Metanephros (tissue), 2 donors: Measurements from ENCODE around the gene EXOC6. TPM values are rescaled to one million over a fixed set of nuclear protein-coding genes. Genes with fewer than 3 reads are reported as not detected.

Source experiments
- small RNA-seq: library from RNA; depleted of rRNA; stranded (forward); fragments of <200 nt; gene quantifications from one replicate; pipeline ENCODE3, GENCODE V24; 2014; ENCODE audit warnings: low replicate concordance
- total RNA-seq: library from RNA; depleted of rRNA; stranded (reverse); fragments of >200 nt; gene quantifications from one replicate; pipeline ENCODE4 v1.2.3, GENCODE V29; 2014

The EXOC6 gene, protein sequence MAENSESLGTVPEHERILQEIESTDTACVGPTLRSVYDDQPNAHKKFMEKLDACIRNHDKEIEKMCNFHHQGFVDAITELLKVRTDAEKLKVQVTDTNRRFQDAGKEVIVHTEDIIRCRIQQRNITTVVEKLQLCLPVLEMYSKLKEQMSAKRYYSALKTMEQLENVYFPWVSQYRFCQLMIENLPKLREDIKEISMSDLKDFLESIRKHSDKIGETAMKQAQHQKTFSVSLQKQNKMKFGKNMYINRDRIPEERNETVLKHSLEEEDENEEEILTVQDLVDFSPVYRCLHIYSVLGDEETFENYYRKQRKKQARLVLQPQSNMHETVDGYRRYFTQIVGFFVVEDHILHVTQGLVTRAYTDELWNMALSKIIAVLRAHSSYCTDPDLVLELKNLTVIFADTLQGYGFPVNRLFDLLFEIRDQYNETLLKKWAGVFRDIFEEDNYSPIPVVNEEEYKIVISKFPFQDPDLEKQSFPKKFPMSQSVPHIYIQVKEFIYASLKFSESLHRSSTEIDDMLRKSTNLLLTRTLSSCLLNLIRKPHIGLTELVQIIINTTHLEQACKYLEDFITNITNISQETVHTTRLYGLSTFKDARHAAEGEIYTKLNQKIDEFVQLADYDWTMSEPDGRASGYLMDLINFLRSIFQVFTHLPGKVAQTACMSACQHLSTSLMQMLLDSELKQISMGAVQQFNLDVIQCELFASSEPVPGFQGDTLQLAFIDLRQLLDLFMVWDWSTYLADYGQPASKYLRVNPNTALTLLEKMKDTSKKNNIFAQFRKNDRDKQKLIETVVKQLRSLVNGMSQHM
- 64.6 TPM for total RNA-seq

GRCh38 chr10:92848441-92849233 is at the start of gene EXOC6:
Gene EXOC6, plus strand, starts transcription at chr10:92848520. Its CDS starts 14 bp downstream, at chr10:92848534.

DNA sequence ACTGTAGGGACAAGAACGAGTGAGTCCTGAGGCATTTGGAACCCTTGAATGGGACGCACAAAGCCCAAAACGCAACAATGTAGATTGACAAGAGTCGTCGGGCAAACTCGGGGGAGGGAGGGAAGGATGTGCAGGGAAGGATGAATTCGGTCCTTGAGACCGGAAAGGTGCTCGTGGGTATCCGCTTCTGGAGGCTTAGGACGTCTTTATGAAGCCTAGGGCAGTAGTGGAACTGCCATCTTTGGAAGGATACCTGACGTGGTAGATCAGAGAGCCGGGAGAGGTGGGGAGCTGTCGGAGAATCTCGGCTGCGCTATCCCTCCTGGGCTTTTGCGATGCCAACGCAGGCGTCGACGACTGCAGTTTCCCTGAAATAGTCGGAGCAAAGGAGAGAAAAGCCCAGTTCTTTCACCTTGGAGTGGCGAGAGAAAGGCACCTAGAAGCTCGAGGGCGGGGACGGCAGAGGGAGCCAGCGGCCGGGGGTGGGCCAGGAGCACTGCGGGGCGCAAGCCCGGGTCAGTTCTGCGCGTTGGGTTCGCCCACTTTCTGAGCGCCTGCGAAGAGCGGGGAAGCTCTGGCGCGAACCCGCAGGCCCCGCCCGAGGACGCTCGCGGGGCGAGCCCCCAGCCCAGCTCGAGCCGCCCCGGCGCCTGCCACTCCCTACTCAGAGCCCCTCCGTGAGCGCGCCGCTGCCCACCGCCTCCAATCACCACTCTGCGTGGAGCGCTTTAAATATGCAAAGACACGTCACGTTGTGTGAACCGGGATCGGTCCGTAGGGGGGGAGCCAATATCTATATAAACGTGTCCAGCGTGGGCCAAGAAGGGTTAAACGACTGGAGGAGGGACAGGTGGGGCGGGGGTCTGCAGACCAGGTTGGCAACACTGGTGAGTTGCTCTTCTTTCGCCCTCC is 211.9 kb downstream of the EXOC6 start, which contains the start of gene CYP26C1:
TSS of gene CYP26C1 (plus strand) at position 824 of the 912 bp plus-strand sequence. CDS start 466 bp downstream, outside the sequence.

DNA sequence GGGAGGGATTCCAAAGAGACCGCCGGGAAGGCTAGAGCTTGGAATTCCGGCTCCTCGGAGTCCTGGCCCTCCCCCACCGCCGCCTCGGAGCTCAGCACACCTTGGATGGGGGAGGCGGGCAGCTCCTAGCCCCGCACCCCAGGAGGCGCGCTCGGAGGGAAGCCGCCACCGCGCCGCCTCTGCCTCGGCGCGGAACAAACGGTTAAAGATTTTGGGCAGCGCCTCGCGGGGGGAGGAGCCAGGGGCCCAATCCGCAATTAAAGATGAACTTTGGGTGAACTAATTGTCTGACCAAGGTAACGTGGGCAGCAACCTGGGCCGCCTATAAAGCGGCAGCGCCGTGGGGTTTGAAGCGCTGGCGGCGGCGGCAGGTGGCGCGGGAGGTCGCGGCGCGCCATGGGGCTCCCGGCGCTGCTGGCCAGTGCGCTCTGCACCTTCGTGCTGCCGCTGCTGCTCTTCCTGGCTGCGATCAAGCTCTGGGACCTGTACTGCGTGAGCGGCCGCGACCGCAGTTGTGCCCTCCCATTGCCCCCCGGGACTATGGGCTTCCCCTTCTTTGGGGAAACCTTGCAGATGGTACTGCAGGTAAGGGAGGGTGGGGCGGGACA is 225.3 kb downstream of the EXOC6 start, which contains the start of gene CYP26A1:
TSS of gene CYP26A1 (plus strand) at position 355 of the 608 bp plus-strand sequence. CDS start at position 397, 42 bp downstream.

Small RNA genes lying within 50 kb of the gene (small RNA-seq; reads per million reads assigned to genes)
- not detected for gene AL392103.1

Other genes starting within 250 kb of the EXOC6 start
- gene HHEX, start 158.6 kb upstream of the EXOC6 start, total RNA-seq = 5.3 TPM
- gene CYP26C1, start 212.3 kb downstream of the EXOC6 start, total RNA-seq = not detected
- 0.12 TPM for gene CYP26A1, start 225.4 kb downstream of the EXOC6 start, total RNA-seq